GM18909 (cell line): ENCODE results near the gene NAA25.

Source experiments
- ATAC-seq: cut with Tn5 transposase; IDR thresholded peaks from one replicate; pipeline ENCODE4 v1.9.1; 2021; ENCODE audit warnings: mild to moderate bottlenecking; ENCODE audit not compliant: unreplicated experiment, poor library complexity

Gene NAA25

GRCh38 chr12:112108202-112109079, at the start of gene NAA25:
TSS of gene NAA25 (minus strand) at chr12:112108783. CDS start at chr12:112108773, 10 bp downstream.
- ATAC-seq, result peak; percentile 75

- ATAC-seq, result no peak
Measured at GRCh38 chr12:112153893-112154219, 45.3 kb upstream of the NAA25 start.

- no peak for ATAC-seq
Measured at GRCh38 chr12:112153181-112153892, 44.8 kb upstream of the NAA25 start.

GRCh38 chr12:112151766-112152541, 43.4 kb upstream of the NAA25 start:
- no peak for ATAC-seq

GRCh38 chr12:112149596-112149995, 41.0 kb upstream of the NAA25 start:
- no peak for ATAC-seq

GRCh38 chr12:112148031-112148513, 39.5 kb upstream of the NAA25 start:
- no peak for ATAC-seq

- ATAC-seq, result no peak
Measured at GRCh38 chr12:112146123-112146522, 37.5 kb upstream of the NAA25 start.

- ATAC-seq, result no peak
Measured at GRCh38 chr12:112140728-112141127, 32.1 kb upstream of the NAA25 start.

- ATAC-seq, result no peak
Measured at GRCh38 chr12:112134731-112135130, 26.1 kb upstream of the NAA25 start.

- ATAC-seq, result no peak
Measured at GRCh38 chr12:112133418-112133817, 24.8 kb upstream of the NAA25 start.

- ATAC-seq, result no peak
Measured at GRCh38 chr12:112131686-112132085, 23.1 kb upstream of the NAA25 start.

- peak; percentile 59 for ATAC-seq
Measured at GRCh38 chr12:112130441-112130998, 21.9 kb upstream of the NAA25 start.

- no peak for ATAC-seq
Measured at GRCh38 chr12:112126911-112127310, 18.3 kb upstream of the NAA25 start.

GRCh38 chr12:112126000-112126438, 17.4 kb upstream of the NAA25 start:
- no peak for ATAC-seq

- peak; percentile 93 for ATAC-seq
Measured at GRCh38 chr12:112125250-112125999, 16.8 kb upstream of the NAA25 start, which contains the start of gene TRAFD1. TSS of gene TRAFD1 (plus strand) at chr12:112125560. CDS start at chr12:112130523, 4,963 bp downstream.

GRCh38 chr12:112124918-112125249, 16.3 kb upstream of the NAA25 start:
- ATAC-seq, result peak; percentile 1

- ATAC-seq, result no peak
Measured at GRCh38 chr12:112122823-112123690, 14.5 kb upstream of the NAA25 start.

- no peak for ATAC-seq
Measured at GRCh38 chr12:112121780-112122565, 13.4 kb upstream of the NAA25 start.
